GM06990 (cell line): ENCODE measurements around the gene NSG1.
A peak's percentile ranks its signal among the peaks of the same experiment; 100 is the strongest.

Experiments
- DNase-seq: peaks from one replicate; pipeline ENCODE4 v3.0.0-alpha.2; 2011; ENCODE audit not compliant: insufficient read length; ENCODE audit errors: extremely low read depth
- H3K27me3 ChIP-seq: replicated peaks from 2 replicates; pipeline ENCODE4 v1.6.0; 2011; ENCODE audit warnings: low read length; ENCODE audit not compliant: control insufficient read depth, insufficient read depth
- H3K36me3 ChIP-seq: 2 replicates; pipeline ENCODE4 v1.5.1; 2011; ENCODE audit warnings: low read length; ENCODE audit not compliant: control insufficient read depth, insufficient read depth
- H3K4me3 ChIP-seq: replicated peaks from 2 replicates; pipeline ENCODE4 v1.5.1; 2011; ENCODE audit warnings: low read depth, mild to moderate bottlenecking, control low read depth, low read length
- TF ChIP-seq, protein P1 (sequence below): IDR thresholded peaks from 2 replicates; pipeline ENCODE4 v1.5.1; 2011; ENCODE audit warnings: low read length, control low read depth, mild to moderate bottlenecking, inconsistent platforms; ENCODE audit not compliant: insufficient read depth, poor library complexity, severe bottlenecking

Gene NSG1

GRCh38 chr4:4386736-4387392 lies at the start of gene NSG1:
Gene NSG1, plus strand, starts transcription at chr4:4387102. Its CDS starts 528 bp downstream, at chr4:4387630.
- Histone ChIP-seq H3K4me3 (peak within 1 kb of the TSS; percentile 63), H3K27me3 (no peaks in the 10 kb centered on the region; the same call in 1 of the 2 replicates)
- no peak for DNase-seq

DNA sequence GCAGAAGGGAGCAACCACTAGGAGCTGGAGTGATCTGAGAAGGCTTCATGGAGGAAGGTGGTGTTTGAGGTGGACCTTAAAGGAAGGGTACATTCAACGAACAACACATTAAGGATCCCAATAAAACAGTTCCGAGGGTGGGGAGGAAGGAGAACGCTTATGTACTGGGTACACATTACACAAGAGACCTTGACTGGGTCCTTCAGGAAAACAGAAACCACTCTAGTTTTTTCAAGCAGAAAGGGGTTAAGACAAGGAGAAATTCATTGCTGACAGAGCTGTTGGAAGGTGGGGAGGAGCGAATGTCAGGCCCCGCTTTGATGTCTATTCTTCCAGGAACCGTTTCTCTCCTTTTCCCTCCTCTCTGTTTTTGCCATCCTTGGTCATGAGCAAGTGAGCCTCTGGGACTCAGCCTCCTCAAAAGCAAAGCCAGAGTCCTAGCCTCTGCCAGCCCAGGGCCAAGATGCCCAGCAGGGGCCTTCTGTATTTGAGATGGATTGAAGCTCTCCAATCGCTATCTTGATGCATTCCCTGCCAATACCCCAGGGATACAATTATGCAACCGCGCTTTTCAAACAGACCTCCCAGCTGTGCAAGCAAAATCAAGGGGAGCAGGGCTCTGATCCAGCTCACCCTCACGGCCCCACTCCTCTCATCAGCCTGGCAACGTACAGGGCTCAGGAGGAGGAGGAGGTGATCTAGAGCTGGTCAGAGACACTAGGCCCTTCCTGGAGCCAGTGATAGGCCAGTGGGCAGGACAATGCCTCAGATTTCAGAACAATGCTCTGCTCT lies 48.5 kb upstream of the NSG1 start:
- H3K4me3 ChIP-seq, result no peak overlapping the region
- TF ChIP-seq, protein P1, sequence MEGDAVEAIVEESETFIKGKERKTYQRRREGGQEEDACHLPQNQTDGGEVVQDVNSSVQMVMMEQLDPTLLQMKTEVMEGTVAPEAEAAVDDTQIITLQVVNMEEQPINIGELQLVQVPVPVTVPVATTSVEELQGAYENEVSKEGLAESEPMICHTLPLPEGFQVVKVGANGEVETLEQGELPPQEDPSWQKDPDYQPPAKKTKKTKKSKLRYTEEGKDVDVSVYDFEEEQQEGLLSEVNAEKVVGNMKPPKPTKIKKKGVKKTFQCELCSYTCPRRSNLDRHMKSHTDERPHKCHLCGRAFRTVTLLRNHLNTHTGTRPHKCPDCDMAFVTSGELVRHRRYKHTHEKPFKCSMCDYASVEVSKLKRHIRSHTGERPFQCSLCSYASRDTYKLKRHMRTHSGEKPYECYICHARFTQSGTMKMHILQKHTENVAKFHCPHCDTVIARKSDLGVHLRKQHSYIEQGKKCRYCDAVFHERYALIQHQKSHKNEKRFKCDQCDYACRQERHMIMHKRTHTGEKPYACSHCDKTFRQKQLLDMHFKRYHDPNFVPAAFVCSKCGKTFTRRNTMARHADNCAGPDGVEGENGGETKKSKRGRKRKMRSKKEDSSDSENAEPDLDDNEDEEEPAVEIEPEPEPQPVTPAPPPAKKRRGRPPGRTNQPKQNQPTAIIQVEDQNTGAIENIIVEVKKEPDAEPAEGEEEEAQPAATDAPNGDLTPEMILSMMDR, result no peak
- H3K27me3 ChIP-seq, result no peaks in the 10 kb centered on the region
- DNase-seq, result no peak
- H3K36me3 ChIP-seq, result no peaks in the 10 kb centered on the region

More at GRCh38 chr4:4386736-4387392, at the start of gene NSG1:
- H3K36me3 ChIP-seq, result no peaks in the 10 kb centered on the region
- TF ChIP-seq, protein P1, result no peak

GRCh38 chr4:4339504-4340085 lies 47.3 kb upstream of the NSG1 start:
- no peaks in the 10 kb centered on the region for H3K27me3 ChIP-seq
- H3K36me3 ChIP-seq, result no peaks in the 10 kb centered on the region
- no peak overlapping the region for H3K4me3 ChIP-seq
- no peak for DNase-seq
- TF ChIP-seq, protein P1, result no peak

DNA sequence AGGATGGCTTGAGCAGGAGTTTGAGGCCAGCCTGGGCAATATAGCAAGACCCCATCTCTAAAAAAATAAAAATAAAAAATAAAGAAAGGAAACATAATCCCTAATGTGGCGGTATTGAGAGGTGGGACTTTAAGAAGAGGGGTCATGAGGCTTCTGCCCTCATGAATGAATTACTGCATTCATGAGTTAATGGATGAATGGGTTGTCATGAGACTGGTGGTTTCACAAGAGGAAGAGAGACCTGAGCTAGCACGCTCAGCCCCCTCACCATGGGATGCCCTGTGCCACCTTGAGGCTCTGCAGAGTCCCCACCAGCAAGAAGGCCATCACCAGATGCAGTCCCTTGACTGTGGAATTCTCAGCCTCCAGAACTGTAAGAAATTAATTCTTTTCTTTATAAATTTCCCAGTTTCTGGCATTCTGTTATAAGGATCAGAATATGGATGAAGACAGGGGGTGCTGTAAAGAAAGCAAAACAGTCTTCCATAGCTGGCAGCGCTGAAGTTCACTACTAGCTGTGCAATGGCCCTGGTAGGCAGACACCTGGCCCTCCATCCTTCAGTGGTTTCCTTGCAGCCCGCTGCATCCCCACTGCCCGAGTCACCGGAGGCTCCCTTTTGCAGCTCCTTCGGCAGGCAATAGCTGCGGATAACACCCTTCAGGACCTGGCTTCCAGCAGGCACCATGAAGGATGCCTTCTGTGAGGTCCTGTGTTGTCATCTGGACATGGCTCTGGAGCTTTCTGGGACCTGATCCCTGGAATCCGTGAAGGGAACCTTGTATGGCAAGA lies 44.8 kb upstream of the NSG1 start:
- Histone ChIP-seq H3K4me3 (no peak overlapping the region), H3K36me3 (no peaks in the 10 kb centered on the region), H3K27me3 (no peaks in the 10 kb centered on the region)
- no peak for DNase-seq
- TF ChIP-seq, protein P1, result no peak

DNA sequence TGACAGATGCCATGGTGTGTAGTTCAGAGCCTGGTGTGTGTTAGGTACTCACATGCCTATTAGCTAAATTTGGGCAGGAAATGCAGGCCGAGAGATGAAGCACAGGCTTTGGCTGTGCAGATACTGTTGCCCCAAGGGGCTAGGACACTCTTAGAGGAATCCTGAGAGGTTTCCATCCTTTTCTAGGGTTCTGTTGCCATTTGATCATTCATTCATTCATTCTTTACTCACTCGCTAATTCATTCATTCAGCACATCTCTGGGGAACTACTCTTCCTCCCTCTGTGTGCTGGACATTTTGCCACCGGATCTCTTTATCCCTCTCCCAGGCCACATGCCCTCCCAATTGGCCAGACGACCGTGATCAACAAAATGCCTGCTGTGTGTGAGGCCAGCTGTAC lies 43.9 kb upstream of the NSG1 start:
- H3K36me3 ChIP-seq, result no peaks in the 10 kb centered on the region
- no peak for DNase-seq
- no peaks in the 10 kb centered on the region for H3K27me3 ChIP-seq
- H3K4me3 ChIP-seq, result no peak overlapping the region
- TF ChIP-seq, protein P1, result no peak
